ENCODE results near the gene PDLIM4.

- TF ChIP-seq POLR2A (IDR thresholded peaks at IDR 0.05; ENCODE audit: extremely low read depth, insufficient read length) = no peak
- TF ChIP-seq CTCF (IDR thresholded peaks at IDR 0.05; ENCODE audit: low read depth, low read length) = no peak
Observed at GRCh38 chr5:132268769-132269551, 11.5 kb downstream of the PDLIM4 start.
